Colonic mucosa (tissue), 4 donors: Measurements from ENCODE around the gene ZDHHC9. TPM values are rescaled to one million over a fixed set of nuclear protein-coding genes. Genes with fewer than 3 reads are reported as not detected.

Source experiments
- DNase-seq: peaks from one replicate; pipeline ENCODE4 v3.0.0-alpha.2; 2020
- H3K27ac ChIP-seq: fragments of 200-600 bp; one replicate; pipeline ENCODE4 v1.8.0; 2021
- H3K27me3 ChIP-seq: fragments of 200-600 bp; one replicate; pipeline ENCODE4 v1.8.0; 2021
- H3K36me3 ChIP-seq: fragments of 200-600 bp; one replicate; pipeline ENCODE4 v1.8.0; 2021
- H3K4me1 ChIP-seq: fragments of 200-600 bp; one replicate; pipeline ENCODE4 v1.8.0; 2021; ENCODE audit warnings: mild to moderate bottlenecking
- H3K4me3 ChIP-seq: fragments of 200-600 bp; one replicate; pipeline ENCODE4 v1.8.0; 2021
- H3K9ac ChIP-seq, 2 donors: one replicate each; pipeline ENCODE4 v1.7.0; 2013; ENCODE audit warnings: control low read depth in 2 of 2, low read depth in 2 of 2, low read length in 2 of 2
- H3K9me3 ChIP-seq: fragments of 200-600 bp; one replicate; pipeline ENCODE4 v1.8.0; 2021
- CTCF ChIP-seq: fragments of 200-600 bp; IDR thresholded peaks from one replicate; pipeline ENCODE4 v1.8.0; 2022; ENCODE audit warnings: antibody characterized with exemption, mild to moderate bottlenecking
- intact Hi-C: fragments of 100-400 bp; cut with DNase I; formaldehyde crosslinking; loops from one replicate; pipeline ENCODE4 v1.14.1; 2022
- total RNA-seq, 2 donors: library from RNA; stranded (reverse); fragmentation: NEBNext Ultra II Directional in 1 of 2; extraction: Animal tissue kit (Norgen Biotek cat#: 25700) in 1 of 2; gene quantifications; one replicate each; pipeline ENCODE4 v1.2.1, GENCODE V29; 2021
- donor health status: healthy.
- donor health status: DM: no; HTN: no; CAD: no.
- donor health status: DM: no; HTN: no; CAD: no.

The ZDHHC9 gene
- total RNA-seq, 2 donors from 2014 or later, result 39.5 to 41.5 TPM

GRCh38 chrX:129792586-129793291, 50.9 kb downstream of the ZDHHC9 start:
- no peak overlapping the region for H3K9ac ChIP-seq
- TF ChIP-seq CTCF, result no peak
- H3K27me3 ChIP-seq, result no peaks in the 10 kb centered on the region
- no peak for DNase-seq
- H3K36me3 ChIP-seq, result no peaks in the 10 kb centered on the region
- no peak overlapping the region for H3K4me3 ChIP-seq
- no peaks in the 10 kb centered on the region for H3K9me3 ChIP-seq
- H3K27ac ChIP-seq, result no peak overlapping the region
- intact Hi-C loops, result no loop called here
- H3K4me1 ChIP-seq, result no peaks in the 10 kb centered on the region

DNA sequence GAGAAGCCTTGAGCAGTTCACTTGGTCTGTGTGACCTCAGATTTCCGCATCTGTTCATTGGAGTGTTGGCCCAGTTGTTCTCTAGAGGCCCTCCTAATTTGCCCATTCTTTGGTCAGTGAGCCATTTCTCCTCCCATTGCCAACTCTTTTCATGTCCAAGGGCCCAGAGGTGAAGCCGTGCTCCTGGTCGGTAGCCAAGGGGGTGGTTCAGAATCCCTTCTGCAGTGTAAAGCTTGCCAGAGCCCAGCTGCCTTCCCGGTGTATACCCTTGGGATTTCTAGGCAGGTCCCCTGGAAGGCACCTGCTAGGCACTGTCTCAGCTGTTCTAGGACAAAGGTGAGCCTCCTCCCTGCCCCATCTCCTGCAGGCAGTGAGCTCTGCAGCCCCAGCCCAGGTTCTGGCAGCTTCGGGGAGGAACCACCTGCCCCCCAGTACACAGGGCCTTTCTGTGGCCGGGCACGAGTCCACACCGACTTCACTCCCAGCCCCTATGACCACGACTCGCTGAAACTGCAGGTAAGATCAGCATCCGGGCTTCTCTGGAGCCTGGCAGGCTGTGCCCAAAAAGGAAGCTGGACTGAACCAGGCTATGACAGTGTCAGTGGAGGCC, 51.6 kb downstream of the ZDHHC9 start:
- Histone ChIP-seq H3K27me3 (no peaks in the 10 kb centered on the region), H3K36me3 (no peaks in the 10 kb centered on the region), H3K4me1 (no peaks in the 10 kb centered on the region), H3K9me3 (no peaks in the 10 kb centered on the region), H3K4me3 (no peak overlapping the region), H3K9ac (no peak overlapping the region), H3K27ac (no peak overlapping the region)
- intact Hi-C loops, result no loop called here
- no peak for DNase-seq
- TF ChIP-seq CTCF, result no peak

DNA sequence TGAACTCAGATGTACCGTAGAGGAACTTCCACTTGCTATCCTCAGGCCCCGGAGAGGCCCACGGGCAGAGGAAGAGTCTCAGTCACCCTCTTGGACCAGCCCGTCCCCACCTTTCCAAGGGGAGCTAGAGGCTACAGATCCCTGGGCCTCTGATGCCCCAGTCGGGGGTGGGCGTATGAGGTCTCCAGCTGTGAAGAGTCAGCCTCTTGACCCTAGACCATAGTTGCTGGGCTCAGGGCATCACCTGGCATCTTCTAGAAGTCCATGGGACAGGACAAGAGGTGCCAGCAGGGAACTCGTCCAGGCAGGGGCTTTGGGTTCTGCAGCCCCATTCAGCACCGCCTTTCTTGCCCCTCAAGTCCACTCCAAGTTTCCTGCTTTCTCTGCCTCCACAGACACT, 52.4 kb downstream of the ZDHHC9 start:
- H3K36me3 ChIP-seq, result no peaks in the 10 kb centered on the region
- no peaks in the 10 kb centered on the region for H3K9me3 ChIP-seq
- TF ChIP-seq CTCF, result no peak
- no peak for DNase-seq
- H3K27ac ChIP-seq, result no peak overlapping the region
- H3K4me3 ChIP-seq, result no peak overlapping the region
- H3K27me3 ChIP-seq, result no peaks in the 10 kb centered on the region
- H3K9ac ChIP-seq, result no peak overlapping the region
- intact Hi-C loops, result no loop called here
- no peaks in the 10 kb centered on the region for H3K4me1 ChIP-seq

GRCh38 chrX:129790808-129791207, 52.9 kb downstream of the ZDHHC9 start:
- no peak for TF ChIP-seq CTCF
- no peak for DNase-seq
- Histone ChIP-seq H3K9me3 (no peaks in the 10 kb centered on the region), H3K36me3 (no peaks in the 10 kb centered on the region), H3K4me3 (no peak overlapping the region), H3K9ac (no peak overlapping the region), H3K27ac (no peak overlapping the region), H3K27me3 (no peaks in the 10 kb centered on the region), H3K4me1 (no peaks in the 10 kb centered on the region)
- intact Hi-C loops, result no loop called here

DNA sequence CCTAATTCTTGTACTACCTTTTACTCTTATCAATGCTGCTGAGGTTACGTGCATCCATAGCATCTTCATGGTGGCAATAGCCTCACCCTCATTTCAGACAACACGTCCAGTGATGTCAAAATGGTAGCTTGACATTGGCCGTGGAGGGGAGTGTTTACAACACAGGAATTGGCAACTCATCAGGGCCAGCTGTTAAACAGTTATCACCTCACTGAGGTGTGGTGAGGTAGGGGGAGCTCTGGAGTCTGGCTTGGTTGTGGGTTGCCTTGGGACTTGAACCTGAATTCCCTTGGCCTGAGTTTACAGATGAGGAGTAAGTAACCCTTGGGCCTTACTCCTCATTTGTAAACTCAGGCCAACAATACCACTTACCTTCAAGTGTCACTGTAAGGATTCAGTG, 53.5 kb downstream of the ZDHHC9 start:
- Histone ChIP-seq H3K36me3 (no peaks in the 10 kb centered on the region), H3K9ac (no peak overlapping the region), H3K4me3 (no peak overlapping the region), H3K4me1 (no peaks in the 10 kb centered on the region), H3K27me3 (no peaks in the 10 kb centered on the region), H3K27ac (no peak overlapping the region), H3K9me3 (no peaks in the 10 kb centered on the region)
- DNase-seq, result no peak
- intact Hi-C loops, result no loop called here
- no peak for TF ChIP-seq CTCF
